WTC11 (cell line): Measurements from ENCODE around the gene KHDC1. TPM values are rescaled to one million over a fixed set of nuclear protein-coding genes. Genes with fewer than 3 reads are reported as not detected.

Source experiments
- ATAC-seq: fragments of 200-7000 bp; cut with Tn5 transposase; 2 replicates; pipeline ENCODE4 v1.10.0; 2021; ENCODE audit warnings: mild to moderate bottlenecking, moderate library complexity
- CTCF ChIA-PET: fragments of 300-600 bp; sonication (Branson Sonifier 250); formaldehyde crosslinking; loops from one replicate; lab custom pipeline; 2021; ENCODE audit warnings: antibody characterized with exemption; lab: Charles Lee
- POLR2A ChIA-PET: fragments of 350-600 bp; sonication (Branson Sonifier 250); formaldehyde crosslinking; loops from one replicate; lab custom pipeline; 2021; ENCODE audit warnings: antibody characterized with exemption; lab: Charles Lee
- DNase-seq: peaks from one replicate; pipeline ENCODE4 v3.0.0; 2021; ENCODE audit warnings: low spot score
- H3K27ac Mint-ChIP-seq: 2 replicates; pipeline ENCODE4 v1.8.0; 2021; ENCODE audit warnings: mixed read lengths
- H3K27me3 Mint-ChIP-seq: 2 replicates; pipeline ENCODE4 v1.8.0; 2021; ENCODE audit warnings: low read depth, mild to moderate bottlenecking, moderate library complexity, mixed read lengths
- H3K36me3 Mint-ChIP-seq: 2 replicates; pipeline ENCODE4 v1.8.0; 2021; ENCODE audit warnings: mixed read lengths
- H3K4me1 Mint-ChIP-seq: 2 replicates; pipeline ENCODE4 v1.8.0; 2022; ENCODE audit warnings: mixed read lengths
- H3K4me3 Mint-ChIP-seq: 2 replicates; pipeline ENCODE4 v1.8.0; 2021; ENCODE audit warnings: mild to moderate bottlenecking, moderate library complexity, mixed read lengths
- H3K9me3 Mint-ChIP-seq: 2 replicates; pipeline ENCODE4 v1.8.0; 2021; ENCODE audit warnings: mixed read lengths
- AR ChIP-seq: fragments of 250-450 bp; sonication (Bioruptor Pico); IDR thresholded peaks from 2 replicates; pipeline ENCODE4 v1.9.0; 2021; ENCODE audit warnings: mild to moderate bottlenecking
- CBFB ChIP-seq: sonication (generic); formaldehyde crosslinking; IDR thresholded peaks from 2 replicates; pipeline ENCODE4 v1.8.1; 2022; ENCODE audit warnings: mild to moderate bottlenecking, low read depth, missing genetic modification reagents
- E2F4 ChIP-seq: sonication (generic); formaldehyde crosslinking; IDR thresholded peaks from 2 replicates; pipeline ENCODE4 v1.8.1; 2022; ENCODE audit warnings: low read depth, mild to moderate bottlenecking, moderate library complexity, missing genetic modification reagents, borderline replicate concordance
- ELF4 ChIP-seq: sonication (generic); formaldehyde crosslinking; IDR thresholded peaks from 2 replicates; pipeline ENCODE4 v1.8.1; 2022; ENCODE audit warnings: low read depth, mild to moderate bottlenecking, moderate library complexity, missing genetic modification reagents
- JAZF1 ChIP-seq: fragments of 250-450 bp; sonication (Bioruptor Pico); IDR thresholded peaks from 2 replicates; pipeline ENCODE4 v1.9.0; 2021; ENCODE audit warnings: moderate library complexity, mild to moderate bottlenecking, inconsistent platforms
- JUN ChIP-seq: sonication (generic); formaldehyde crosslinking; IDR thresholded peaks from 2 replicates; pipeline ENCODE4 v1.8.0; 2023; ENCODE audit warnings: mild to moderate bottlenecking, missing genetic modification reagents
- MLX ChIP-seq: sonication (generic); formaldehyde crosslinking; IDR thresholded peaks from 2 replicates; pipeline ENCODE4 v1.8.1; 2023; ENCODE audit warnings: mild to moderate bottlenecking, missing genetic modification reagents, moderate library complexity
- NR2C2 ChIP-seq: sonication (generic); formaldehyde crosslinking; IDR thresholded peaks from 2 replicates; pipeline ENCODE4 v1.8.0; 2022; ENCODE audit warnings: mild to moderate bottlenecking, missing genetic modification reagents
- PRRX2 ChIP-seq: fragments of 250-450 bp; sonication (Bioruptor Pico); IDR thresholded peaks from 2 replicates; pipeline ENCODE4 v1.8.0; 2021; ENCODE audit warnings: mild to moderate bottlenecking
- SP1 ChIP-seq: sonication (generic); formaldehyde crosslinking; conservative IDR thresholded peaks from 2 replicates; pipeline ENCODE4 v1.8.1; 2022; ENCODE audit warnings: missing genetic modification reagents
- ZNF671 ChIP-seq: fragments of 250-450 bp; sonication (Bioruptor Pico); IDR thresholded peaks from 2 replicates; pipeline ENCODE4 v1.8.0; 2021; ENCODE audit warnings: mild to moderate bottlenecking
- total RNA-seq: library from RNA; stranded (reverse); gene quantifications from 3 replicates; pipeline ENCODE4 v1.2.3, GENCODE V29; 2021
- TF ChIP-seq, protein P1 (sequence below): sonication (generic); formaldehyde crosslinking; conservative IDR thresholded peaks from 2 replicates; pipeline ENCODE4 v1.8.1; 2023; ENCODE audit warnings: mild to moderate bottlenecking, low read depth, missing genetic modification reagents, moderate library complexity
- TF ChIP-seq, protein P2 (sequence below): sonication (generic); formaldehyde crosslinking; IDR thresholded peaks from 2 replicates; pipeline ENCODE4 v1.8.0; 2022; ENCODE audit warnings: missing genetic modification reagents
- TF ChIP-seq, protein P3 (sequence below): sonication (generic); formaldehyde crosslinking; IDR thresholded peaks from 2 replicates; pipeline ENCODE4 v1.8.1; 2023; ENCODE audit warnings: mild to moderate bottlenecking, moderate library complexity, missing genetic modification reagents
- TF ChIP-seq, protein P4 (sequence below): sonication (generic); formaldehyde crosslinking; IDR thresholded peaks from 2 replicates; pipeline ENCODE4 v1.8.0; 2023; ENCODE audit warnings: missing genetic modification reagents
- TF ChIP-seq, protein P5 (sequence below): fragments of 250-450 bp; sonication (Bioruptor Pico); IDR thresholded peaks from 2 replicates; pipeline ENCODE4 v1.9.0; 2021; ENCODE audit warnings: moderate library complexity, mild to moderate bottlenecking, inconsistent platforms, borderline replicate concordance

KHDC1 gene
- total RNA-seq, 1 experiment from 2014 or later = 8.9 TPM

GRCh38 chr6:73225396-73225795 lies 37.6 kb downstream of the KHDC1 start, which contains the start of gene KHDC1L (continued):
- no peak for TF ChIP-seq AR (CRISPR knock-in tag)

DNA sequence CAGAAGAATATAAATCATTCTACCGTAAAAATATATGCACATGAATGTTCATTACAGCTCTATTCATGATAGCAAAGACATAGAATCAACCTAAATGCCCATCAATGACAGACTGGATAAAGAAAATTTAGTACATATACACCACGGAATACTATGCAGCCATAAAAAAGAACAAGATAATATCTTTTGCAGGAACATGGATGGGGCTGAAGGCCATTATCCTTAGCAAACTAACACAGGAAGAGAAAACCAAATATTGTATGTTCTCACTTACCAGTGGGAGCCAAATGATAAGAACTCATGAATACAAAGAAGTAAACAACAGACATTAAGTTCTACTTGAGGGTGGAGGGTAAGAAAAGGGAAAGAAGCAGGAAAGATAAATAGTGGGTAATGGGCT lies 46.1 kb downstream of the KHDC1 start:
- H3K27ac Mint-ChIP-seq = no peak overlapping the region
- H3K9me3 Mint-ChIP-seq = peaks cover 8% of the 10 kb centered on the region
- H3K4me1 Mint-ChIP-seq = no peaks in the 10 kb centered on the region
- DNase-seq = no peak
- TF ChIP-seq, protein P1, sequence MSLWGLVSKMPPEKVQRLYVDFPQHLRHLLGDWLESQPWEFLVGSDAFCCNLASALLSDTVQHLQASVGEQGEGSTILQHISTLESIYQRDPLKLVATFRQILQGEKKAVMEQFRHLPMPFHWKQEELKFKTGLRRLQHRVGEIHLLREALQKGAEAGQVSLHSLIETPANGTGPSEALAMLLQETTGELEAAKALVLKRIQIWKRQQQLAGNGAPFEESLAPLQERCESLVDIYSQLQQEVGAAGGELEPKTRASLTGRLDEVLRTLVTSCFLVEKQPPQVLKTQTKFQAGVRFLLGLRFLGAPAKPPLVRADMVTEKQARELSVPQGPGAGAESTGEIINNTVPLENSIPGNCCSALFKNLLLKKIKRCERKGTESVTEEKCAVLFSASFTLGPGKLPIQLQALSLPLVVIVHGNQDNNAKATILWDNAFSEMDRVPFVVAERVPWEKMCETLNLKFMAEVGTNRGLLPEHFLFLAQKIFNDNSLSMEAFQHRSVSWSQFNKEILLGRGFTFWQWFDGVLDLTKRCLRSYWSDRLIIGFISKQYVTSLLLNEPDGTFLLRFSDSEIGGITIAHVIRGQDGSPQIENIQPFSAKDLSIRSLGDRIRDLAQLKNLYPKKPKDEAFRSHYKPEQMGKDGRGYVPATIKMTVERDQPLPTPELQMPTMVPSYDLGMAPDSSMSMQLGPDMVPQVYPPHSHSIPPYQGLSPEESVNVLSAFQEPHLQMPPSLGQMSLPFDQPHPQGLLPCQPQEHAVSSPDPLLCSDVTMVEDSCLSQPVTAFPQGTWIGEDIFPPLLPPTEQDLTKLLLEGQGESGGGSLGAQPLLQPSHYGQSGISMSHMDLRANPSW = no peak
- TF ChIP-seq, protein P2, sequence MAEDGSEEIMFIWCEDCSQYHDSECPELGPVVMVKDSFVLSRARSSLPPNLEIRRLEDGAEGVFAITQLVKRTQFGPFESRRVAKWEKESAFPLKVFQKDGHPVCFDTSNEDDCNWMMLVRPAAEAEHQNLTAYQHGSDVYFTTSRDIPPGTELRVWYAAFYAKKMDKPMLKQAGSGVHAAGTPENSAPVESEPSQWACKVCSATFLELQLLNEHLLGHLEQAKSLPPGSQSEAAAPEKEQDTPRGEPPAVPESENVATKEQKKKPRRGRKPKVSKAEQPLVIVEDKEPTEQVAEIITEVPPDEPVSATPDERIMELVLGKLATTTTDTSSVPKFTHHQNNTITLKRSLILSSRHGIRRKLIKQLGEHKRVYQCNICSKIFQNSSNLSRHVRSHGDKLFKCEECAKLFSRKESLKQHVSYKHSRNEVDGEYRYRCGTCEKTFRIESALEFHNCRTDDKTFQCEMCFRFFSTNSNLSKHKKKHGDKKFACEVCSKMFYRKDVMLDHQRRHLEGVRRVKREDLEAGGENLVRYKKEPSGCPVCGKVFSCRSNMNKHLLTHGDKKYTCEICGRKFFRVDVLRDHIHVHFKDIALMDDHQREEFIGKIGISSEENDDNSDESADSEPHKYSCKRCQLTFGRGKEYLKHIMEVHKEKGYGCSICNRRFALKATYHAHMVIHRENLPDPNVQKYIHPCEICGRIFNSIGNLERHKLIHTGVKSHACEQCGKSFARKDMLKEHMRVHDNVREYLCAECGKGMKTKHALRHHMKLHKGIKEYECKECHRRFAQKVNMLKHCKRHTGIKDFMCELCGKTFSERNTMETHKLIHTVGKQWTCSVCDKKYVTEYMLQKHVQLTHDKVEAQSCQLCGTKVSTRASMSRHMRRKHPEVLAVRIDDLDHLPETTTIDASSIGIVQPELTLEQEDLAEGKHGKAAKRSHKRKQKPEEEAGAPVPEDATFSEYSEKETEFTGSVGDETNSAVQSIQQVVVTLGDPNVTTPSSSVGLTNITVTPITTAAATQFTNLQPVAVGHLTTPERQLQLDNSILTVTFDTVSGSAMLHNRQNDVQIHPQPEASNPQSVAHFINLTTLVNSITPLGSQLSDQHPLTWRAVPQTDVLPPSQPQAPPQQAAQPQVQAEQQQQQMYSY = no peak
- TF ChIP-seq JUN (CRISPR knock-in tag) (no peak), JAZF1 (CRISPR knock-in tag) (no peak), ELF4 (CRISPR knock-in tag) (no peak), PRRX2 (CRISPR knock-in tag) (no peak), E2F4 (CRISPR knock-in tag) (no peak), NR2C2 (CRISPR knock-in tag) (no peak), ZNF671 (CRISPR knock-in tag) (no peak), MLX (CRISPR knock-in tag) (no peak), SP1 (CRISPR knock-in tag) (no peak), CBFB (CRISPR knock-in tag) (no peak)
- TF ChIP-seq, protein P3, sequence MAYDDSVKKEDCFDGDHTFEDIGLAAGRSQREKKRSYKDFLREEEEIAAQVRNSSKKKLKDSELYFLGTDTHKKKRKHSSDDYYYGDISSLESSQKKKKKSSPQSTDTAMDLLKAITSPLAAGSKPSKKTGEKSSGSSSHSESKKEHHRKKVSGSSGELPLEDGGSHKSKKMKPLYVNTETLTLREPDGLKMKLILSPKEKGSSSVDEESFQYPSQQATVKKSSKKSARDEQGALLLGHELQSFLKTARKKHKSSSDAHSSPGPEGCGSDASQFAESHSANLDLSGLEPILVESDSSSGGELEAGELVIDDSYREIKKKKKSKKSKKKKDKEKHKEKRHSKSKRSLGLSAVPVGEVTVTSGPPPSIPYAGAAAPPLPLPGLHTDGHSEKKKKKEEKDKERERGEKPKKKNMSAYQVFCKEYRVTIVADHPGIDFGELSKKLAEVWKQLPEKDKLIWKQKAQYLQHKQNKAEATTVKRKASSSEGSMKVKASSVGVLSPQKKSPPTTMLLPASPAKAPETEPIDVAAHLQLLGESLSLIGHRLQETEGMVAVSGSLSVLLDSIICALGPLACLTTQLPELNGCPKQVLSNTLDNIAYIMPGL (CRISPR knock-in tag) = no peak
- TF ChIP-seq, protein P4, sequence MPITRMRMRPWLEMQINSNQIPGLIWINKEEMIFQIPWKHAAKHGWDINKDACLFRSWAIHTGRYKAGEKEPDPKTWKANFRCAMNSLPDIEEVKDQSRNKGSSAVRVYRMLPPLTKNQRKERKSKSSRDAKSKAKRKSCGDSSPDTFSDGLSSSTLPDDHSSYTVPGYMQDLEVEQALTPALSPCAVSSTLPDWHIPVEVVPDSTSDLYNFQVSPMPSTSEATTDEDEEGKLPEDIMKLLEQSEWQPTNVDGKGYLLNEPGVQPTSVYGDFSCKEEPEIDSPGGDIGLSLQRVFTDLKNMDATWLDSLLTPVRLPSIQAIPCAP (CRISPR knock-in tag) = no peak
- TF ChIP-seq, protein P5, sequence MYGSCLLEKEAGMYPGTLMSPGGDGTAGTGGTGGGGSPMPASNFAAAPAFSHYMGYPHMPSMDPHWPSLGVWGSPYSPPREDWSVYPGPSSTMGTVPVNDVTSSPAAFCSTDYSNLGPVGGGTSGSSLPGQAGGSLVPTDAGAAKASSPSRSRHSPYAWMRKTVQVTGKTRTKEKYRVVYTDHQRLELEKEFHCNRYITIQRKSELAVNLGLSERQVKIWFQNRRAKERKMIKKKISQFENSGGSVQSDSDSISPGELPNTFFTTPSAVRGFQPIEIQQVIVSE (CRISPR knock-in tag) = no peak
- CTCF ChIA-PET = interaction anchor here (0.7 to 0.9 kb wide), 2 partner anchors 110 to 172 kb away, joined by 3 read pairs; no protein-coding TSS in a partner anchor
- H3K36me3 Mint-ChIP-seq = peaks cover 4% of the 10 kb centered on the region; the same call in 1 of the 2 replicates
- H3K4me3 Mint-ChIP-seq = no peak overlapping the region
- no peaks in the 10 kb centered on the region; the same call in 1 of the 2 replicates for H3K27me3 Mint-ChIP-seq
- POLR2A ChIA-PET = no interaction called here
- no peak for ATAC-seq
